ENCODE data around the gene CHRDL2.
A peak's percentile ranks its signal among the peaks of the same experiment; 100 is the strongest.

Gene CHRDL2

DNA sequence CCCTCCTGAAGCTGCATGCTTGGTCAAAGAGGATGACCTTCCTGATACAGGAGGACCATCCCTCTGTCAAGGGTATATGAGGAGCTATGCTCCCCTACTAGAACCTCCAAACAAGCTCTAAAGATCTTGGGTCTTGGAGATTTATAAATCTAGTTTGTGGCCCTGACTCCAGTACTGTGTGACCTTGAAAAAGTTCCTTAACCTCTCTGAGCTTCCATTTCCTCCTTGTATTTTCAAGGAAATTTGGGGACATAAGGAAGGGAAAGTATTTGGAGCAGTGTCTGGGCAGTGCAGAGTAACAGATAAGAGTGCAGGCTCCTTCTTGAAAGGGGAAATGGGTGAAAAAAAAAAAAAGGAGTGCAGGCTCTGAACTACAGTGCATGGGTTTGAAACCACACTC, 45.9 kb downstream of the CHRDL2 start:
- DNase-seq (ENCODE audit: low spot score), result no peak

GRCh38 chr11:74684661-74685060, 46.6 kb downstream of the CHRDL2 start:
- DNase-seq (ENCODE audit: low spot score), result no peak

- no peak for DNase-seq (ENCODE audit: low spot score)
These were observed 47.2 kb downstream of the CHRDL2 start for GRCh38 chr11:74683941-74684481.

GRCh38 chr11:74683279-74683871, 47.9 kb downstream of the CHRDL2 start:
- peak; percentile 43 for DNase-seq (ENCODE audit: low spot score)

- DNase-seq (ENCODE audit: low spot score), result no peak
These were observed 48.4 kb downstream of the CHRDL2 start for GRCh38 chr11:74682731-74683278.

DNA sequence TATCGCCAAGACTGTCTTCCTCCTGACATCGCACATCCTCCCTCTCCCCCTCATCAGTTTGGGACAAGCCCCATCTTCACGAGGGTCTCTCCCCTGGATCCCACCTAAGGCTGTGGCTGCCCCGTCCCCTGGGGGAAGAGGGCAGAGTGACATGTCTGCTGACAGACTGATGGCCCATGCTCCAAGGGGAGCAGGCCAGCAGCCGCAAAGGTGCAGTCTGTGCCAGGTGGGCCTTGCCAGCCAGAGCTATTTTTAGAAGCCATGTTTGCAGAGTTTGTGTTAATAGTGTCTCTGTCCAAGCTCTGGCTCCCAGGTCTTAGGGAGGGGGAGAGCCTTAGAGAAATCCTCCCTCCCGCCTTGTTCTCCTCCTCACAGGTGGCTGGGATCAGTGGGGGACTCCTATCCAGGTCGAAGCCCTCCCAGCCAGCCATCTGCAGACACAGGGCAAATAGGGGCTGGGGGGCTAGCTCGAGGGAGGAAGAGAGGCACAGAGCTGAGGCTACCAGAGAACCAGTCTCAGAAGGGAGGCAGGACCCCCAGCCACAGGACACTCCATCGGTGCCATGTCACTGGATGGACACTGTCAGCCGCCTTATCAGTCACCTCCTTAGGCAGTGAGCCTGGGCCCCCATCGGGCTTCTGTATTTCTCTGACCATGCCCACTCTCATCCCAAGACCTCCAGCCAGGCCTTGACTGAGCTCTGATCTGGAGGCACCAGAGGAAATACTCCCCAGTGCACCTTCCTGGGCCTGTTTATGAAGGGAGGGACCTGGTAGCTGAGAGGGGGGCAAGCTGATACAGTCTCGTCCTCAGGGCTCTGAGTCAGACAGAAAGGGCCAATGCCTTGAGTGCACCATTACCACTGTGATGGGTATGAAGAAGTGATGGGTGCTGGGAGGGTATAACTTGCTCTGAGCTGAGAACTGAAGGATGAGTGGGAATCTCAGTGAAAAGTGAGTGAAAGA, 49.3 kb downstream of the CHRDL2 start:
- no peak for DNase-seq (ENCODE audit: low spot score)

- no peak for DNase-seq (ENCODE audit: low spot score)
These were observed 50.3 kb downstream of the CHRDL2 start for GRCh38 chr11:74680703-74681531.

- DNase-seq (ENCODE audit: low spot score), result no peak
These were observed 51.1 kb downstream of the CHRDL2 start for GRCh38 chr11:74680035-74680671.

DNA sequence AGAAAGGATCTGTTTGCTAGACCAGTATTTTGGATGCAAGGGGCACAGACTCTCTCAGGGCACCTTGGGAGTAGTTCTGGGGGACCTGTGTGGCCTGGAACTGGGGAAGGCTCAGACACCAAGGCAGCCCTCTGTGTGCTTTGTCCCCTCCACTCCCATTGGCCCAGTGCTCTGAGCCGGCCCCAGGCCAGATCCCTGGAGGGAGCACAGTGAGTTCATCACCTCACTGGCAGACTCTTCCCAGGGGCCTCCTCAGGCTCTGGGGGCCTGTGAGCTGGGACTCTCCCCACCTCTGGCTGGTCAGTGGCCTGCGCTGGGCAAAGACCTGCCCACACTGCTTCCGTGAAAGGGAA, 51.7 kb downstream of the CHRDL2 start:
- no peak for DNase-seq (ENCODE audit: low spot score)

GRCh38 chr11:74678591-74679512, 52.4 kb downstream of the CHRDL2 start:
- no peak for DNase-seq (ENCODE audit: low spot score)

DNA sequence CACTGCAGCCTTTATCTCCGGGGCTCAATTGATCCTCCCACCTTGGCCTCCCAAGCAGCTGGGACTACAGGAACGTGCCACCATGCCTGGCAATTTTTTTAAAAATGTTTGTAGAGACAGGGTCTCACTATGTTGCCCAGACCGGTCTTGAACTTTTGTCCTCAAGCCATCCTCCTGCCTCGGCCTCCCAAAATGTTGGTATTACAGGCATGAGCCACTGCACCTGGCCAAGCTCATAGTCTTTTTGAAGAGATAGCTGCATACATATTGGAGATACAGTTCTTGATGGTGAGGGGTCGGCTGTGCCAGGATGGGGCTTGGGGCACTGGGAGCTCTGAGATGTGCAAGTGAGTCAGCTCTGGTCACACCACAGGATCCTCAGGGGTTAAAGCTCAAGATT, 53.2 kb downstream of the CHRDL2 start:
- DNase-seq (ENCODE audit: low spot score), result no peak

DNA sequence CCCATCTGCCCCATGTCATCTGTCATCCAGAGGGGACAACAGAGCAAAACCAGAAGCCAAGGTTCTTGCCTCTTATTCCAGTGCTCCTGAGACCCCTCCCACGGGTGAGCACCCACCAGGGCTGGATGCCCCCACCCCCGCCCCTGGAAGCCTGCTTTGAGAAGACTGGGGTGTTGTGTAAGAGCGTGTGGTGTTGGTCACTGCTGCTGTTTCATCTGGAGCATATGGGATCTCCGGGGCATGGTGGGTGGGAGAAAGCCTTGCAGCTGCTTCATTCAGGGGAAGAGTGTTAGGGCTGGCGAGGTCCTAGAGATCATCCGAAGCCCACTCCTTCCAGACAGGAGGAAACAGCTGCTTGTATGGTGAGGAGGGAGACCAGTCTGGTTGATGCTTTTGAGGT, 54.1 kb downstream of the CHRDL2 start:
- DNase-seq (ENCODE audit: low spot score), result no peak

DNA sequence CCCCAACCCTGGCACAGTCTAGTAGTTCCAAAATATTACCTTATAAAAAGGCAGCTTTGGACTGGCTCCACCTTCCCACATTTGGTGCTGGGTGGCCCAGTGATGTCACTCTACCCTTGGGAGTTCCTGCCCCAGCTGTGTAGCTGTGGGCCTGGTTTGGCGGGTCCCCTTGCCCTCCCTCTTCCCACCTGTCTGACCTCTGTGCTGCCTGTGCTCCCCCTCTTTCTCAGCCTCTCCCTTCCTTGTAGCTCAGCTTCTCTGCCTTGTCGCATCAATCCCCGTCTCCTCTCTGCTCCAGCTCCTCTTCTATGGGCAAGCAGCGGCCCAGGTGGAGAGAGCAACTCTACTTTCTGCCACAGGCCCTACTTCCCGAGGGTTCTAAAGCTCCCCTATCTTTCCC, 54.6 kb downstream of the CHRDL2 start:
- DNase-seq (ENCODE audit: low spot score), result no peak

- DNase-seq (ENCODE audit: low spot score), result no peak
These were observed 55.5 kb downstream of the CHRDL2 start for GRCh38 chr11:74675761-74676160.

GRCh38 chr11:74673693-74674360, 57.4 kb downstream of the CHRDL2 start:
- DNase-seq (ENCODE audit: low spot score), result no peak

DNA sequence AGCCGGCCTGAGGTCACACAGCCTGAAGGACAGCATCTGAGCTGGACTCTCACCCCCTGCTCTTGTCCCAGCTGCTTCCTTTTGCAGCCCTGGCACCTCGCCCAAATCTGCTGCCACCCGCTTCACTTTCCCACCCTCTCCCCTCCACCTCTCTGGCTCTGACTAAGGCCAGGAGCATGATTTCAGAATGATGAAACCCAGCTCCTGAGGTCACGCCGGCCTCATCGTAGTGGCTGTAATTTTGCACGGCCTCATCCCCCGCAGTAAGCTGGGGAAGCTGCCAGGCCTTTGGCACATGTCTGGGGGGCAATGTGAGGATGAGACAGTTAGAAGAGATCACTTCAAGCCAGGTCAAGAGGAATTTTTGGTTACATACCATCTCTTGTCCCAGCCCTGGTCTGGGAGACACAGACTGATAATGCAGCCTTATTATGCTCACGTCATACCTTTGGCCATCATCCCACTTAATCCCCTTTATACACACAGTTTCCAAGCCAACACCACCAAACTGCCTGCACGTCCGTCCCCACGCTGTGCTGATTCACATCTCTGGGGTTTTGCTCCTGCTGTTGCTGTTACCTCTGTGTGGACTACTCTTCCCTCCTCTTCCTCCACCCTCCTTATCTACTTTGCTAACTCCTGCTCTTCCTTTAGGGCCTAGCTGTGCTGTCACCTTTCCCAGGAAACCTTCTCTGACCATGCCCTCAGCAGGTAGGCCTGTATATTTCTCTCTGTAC, 58.1 kb downstream of the CHRDL2 start:
- DNase-seq (ENCODE audit: low spot score), result peak; percentile 93

- no peak for DNase-seq (ENCODE audit: low spot score)
These were observed 58.8 kb downstream of the CHRDL2 start for GRCh38 chr11:74672332-74672955.

DNA sequence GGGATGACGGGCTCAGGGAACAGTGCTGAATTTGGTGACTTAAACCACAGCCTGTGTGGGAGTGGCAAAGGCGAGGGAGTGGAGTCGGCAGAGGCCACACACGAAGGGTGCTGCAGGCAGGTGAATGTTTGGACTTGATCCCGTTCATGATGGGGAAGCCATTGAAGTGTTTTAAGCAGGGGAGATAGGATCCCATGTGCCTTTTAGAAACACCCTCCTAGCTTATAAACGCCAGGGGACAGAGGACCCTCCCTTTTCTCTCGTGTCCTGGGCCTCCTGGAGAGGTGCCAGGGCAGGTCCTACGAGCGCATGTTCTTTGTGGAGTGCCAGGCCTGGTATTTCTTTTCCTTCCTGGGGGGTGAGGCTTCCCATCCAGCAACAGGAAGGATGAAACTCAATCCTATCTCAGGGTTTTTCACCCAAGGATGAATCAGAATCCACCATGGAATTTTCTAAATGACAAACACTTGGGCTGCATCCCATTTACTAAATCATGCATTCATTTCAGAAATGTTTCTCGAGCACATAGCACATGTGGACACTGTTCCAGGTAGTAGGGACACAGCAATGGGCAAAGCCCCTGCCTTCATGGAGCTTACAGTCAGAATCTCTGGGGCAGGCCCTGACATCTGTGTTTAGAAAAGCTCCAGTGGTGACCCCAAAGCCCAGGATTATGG, 59.6 kb downstream of the CHRDL2 start:
- DNase-seq (ENCODE audit: low spot score), result peak; percentile 56
